Activated T-helper 1 cell treated with anti-CD3 and anti-CD28 coated beads, Interleukin-2, amount 50 U/mL, for 16 hours (primary cell): Measurements from ENCODE around the gene YEATS4.

Source experiments
- DNase-seq, 2 donors: peaks; one replicate each; pipeline ENCODE4 v3.0.0-alpha.2; 2020; ENCODE audit warnings: low read depth in 1 of 2, low spot score in 1 of 2

The YEATS4 gene

GRCh38 chr12:69341328-69341727 lies 18.2 kb upstream of the YEATS4 start:
- no peak for DNase-seq

DNA sequence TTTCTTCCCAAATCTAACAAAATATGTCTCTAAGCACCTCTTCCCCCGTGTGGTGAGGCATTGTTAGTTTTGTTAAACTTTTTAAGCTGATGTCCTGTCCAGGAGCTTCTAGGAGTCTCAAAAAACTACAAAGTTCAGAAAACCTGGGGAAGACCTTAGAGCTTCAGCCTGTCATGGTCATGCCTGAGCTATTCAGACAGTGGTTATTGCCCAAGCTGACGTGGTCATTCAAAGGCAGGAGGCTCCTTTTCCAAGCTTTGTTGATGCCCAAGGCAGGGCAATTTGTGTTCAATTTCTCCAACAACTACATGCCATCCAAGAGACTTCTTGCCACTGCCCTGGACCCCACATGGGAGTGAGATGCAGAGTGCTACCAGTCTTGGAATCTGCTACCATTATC lies 17.1 kb upstream of the YEATS4 start:
- no peak for DNase-seq

DNA sequence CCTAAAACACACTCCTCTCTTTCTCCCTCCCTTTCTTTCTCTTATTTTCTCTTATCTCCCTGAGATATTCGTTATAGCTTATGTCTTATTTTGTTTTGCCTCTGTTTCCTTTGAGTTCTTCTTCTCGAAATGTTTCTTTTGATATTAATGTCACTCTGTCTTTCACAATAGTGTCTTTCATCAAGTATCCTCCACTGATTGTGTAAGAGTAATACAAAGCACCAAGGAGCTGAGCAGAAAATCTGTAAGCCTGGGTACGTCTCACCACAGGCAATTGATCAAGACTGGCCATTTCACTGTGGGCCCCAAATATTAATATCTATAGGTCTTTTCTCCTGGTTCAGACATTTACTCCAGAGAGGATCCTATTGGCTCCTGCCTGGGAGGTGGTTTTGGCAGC lies 16.2 kb upstream of the YEATS4 start:
- no peak for DNase-seq

DNA sequence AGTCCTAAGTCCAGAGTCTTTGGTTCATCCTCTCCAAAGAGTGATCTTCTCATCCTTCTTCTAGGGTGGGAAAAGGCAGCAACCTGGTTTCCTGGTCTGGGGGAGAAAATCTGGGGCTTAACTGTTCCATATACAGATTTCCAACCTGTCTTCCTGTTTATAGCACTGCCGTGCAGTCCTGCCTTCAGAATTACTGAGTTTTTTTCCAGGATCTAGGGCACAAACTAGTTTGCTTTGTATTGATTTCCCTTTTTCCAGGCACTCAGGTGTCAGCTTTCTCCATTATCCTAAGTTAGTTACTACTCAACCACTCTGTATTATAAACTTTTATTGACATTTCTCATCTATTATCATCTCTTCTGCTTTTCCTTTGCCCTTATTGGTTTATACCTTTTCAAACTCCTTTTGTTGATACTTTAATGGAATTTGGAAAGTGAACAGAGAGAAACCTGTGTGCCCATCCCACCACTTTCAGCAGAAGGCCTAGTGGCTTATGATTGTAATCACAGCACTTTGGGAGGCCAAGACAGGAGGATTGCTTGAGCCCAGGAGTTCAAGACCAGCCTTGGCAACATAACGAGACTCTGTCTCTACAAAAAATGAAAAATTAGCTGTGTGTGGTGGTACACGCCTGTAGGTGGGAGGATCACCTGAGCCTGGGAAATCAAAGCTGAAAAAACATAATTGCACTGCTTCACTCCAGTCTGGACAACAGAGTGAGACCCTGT lies 15.5 kb upstream of the YEATS4 start:
- no peak for DNase-seq

GRCh38 chr12:69345077-69345476 lies 14.5 kb upstream of the YEATS4 start:
- DNase-seq, result no peak

- no peak for DNase-seq
Observed at GRCh38 chr12:69345742-69346141, 13.8 kb upstream of the YEATS4 start.

DNA sequence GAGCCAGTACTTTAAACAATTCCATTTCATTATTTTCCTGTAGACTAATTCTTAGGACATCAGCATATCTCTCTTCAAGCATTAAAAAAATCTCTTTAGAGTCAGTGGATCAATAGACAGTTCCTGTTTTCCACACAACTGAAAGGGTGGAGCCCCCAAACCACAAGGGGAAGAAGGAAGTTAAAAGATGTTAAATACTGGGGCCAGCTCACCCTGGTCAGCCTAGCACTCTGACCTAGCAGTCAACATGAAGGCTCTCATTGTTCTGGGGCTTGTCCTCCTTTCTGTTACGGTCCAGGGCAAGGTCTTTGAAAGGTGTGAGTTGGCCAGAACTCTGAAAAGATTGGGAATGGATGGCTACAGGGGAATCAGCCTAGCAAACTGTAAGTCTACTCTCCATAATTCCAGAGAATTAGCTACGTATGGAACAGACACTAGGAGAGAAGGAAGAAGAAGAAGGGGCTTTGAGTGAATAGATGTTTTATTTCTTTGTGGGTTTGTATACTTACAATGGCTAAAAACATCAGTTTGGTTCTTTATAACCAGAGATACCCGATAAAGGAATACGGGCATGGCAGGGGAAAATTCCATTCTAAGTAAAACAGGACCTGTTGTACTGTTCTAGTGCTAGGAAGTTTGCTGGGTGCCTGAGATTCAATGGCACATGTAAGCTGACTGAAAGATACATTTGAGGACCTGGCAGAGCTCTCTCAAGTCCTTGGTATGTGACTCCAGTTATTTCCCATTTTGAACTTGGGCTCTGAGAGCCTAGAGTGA lies 11.2 kb upstream of the YEATS4 start, which contains the start of gene LYZ:
Gene LYZ (plus strand): TSS at position 220 of the 777 bp plus-strand sequence. CDS start 28 bp downstream, at position 248.
- no peak for DNase-seq

DNA sequence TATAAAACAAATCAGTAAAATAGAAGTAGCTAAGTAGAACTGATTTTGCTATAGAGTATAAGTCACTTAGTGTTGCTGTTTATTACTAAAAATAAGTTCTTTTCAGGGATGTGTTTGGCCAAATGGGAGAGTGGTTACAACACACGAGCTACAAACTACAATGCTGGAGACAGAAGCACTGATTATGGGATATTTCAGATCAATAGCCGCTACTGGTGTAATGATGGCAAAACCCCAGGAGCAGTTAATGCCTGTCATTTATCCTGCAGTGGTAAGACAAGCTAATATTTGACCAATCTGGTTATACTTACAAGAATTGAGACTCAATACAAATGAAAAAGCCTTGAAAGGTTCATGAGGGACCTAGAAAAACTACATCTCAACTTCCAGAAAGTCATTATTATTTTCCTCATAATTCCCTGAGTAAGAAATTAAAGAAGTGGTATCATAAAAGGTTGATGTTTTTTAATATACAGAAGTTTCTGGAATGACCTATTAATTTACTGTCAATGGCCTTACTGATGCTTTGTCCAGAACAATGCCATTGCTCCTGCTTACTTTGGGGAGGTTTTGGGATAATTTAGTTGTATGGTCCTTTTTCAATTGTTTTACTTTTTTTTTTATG lies 9.4 kb upstream of the YEATS4 start:
- DNase-seq, result no peak

DNA sequence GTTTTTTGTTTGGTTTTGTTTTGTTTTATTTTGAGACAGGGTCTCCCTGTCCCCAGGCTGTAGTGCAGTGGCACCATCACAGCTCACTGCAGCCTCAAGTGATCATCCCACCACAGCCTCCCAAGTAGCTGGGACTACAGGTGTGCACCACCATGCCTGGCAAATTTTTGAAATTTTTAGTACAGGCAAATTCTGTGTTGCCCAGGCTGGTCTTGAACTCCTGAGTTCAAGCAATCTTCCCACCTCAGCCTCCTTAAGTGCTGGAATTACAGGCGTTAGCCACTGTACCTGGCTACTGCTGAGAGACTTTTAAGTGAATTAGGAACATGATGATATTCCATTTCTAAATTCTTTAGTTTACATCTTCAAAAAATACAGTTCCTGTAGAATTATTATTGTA lies 8.8 kb upstream of the YEATS4 start:
- no peak for DNase-seq

DNA sequence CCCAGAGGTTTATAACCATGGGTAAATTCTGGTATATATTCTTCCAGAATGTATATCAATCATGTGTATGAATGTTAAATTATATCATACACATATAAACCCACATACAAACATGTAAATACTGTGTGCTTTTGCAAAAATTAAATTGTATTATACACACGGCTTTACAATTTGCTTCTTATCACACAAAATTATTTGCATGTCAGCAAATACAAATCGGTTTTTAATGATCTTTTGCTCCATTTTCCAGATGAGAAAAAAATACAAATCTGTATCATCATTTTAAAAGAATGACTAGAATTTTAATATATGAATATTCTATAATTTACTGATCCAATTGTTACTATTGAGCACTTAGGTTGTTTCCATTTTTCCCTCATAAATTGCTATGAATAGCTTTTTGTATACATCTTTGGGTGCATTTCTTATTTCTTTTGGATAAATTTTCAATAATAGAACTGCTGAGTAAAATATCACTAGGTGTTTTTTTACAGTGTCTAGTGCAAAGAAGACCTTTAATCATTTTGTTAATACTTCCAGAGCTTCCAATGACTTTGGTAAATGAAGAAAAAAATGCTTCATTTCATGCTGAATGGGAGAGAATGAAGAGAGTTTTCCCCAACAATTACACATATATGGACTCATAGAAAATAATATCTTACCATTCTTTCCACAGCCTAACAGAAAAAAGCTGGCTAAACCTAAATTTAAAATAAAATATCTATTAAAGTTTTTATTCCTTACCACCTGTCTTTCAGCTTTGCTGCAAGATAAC lies 7.9 kb upstream of the YEATS4 start:
- no peak for DNase-seq

DNA sequence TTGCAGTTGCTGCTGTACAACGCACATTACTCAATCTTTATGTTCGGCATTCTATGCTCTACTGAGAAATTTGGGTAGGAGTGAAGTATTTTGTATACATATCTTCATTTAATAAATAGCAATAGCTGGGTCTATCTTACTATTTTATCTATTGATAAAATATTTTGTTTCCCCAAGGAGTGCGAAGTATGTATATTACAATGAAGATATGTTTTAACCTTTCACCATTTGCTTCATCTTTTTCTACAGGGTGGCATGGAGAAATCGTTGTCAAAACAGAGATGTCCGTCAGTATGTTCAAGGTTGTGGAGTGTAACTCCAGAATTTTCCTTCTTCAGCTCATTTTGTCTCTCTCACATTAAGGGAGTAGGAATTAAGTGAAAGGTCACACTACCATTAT lies 6.6 kb upstream of the YEATS4 start:
- no peak for DNase-seq

GRCh38 chr12:69354172-69354555 lies 5.4 kb upstream of the YEATS4 start:
- no peak for DNase-seq

DNA sequence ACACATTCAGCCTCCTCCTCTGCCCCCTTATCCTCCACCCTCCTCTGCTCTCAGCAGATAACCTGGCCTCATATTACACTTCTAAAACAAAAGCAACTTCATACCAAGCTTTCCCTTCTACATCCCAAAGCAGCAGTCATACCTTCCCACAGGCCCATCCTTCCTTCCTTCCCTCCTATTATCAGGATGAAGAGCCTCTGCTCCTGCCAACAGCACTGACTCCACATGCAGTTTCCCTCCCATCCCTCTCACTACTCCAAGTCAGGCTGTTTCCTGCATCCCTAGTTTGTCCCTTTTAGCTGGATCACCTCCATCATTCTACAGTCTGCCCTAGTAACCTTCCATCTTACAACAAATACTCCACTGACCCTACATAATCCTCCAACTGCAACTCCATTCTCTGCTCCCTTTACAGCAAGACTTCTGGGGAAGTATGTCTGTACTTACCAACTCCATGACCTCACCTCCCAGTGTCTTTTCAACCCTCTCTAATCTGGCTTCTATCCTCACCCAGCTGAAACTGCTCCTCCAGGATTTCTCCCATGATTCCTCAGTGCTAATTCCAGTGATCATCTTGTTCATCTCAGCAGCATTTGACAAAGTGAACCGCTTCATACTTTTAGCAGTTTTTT lies 4.9 kb upstream of the YEATS4 start:
- no peak for DNase-seq

DNA sequence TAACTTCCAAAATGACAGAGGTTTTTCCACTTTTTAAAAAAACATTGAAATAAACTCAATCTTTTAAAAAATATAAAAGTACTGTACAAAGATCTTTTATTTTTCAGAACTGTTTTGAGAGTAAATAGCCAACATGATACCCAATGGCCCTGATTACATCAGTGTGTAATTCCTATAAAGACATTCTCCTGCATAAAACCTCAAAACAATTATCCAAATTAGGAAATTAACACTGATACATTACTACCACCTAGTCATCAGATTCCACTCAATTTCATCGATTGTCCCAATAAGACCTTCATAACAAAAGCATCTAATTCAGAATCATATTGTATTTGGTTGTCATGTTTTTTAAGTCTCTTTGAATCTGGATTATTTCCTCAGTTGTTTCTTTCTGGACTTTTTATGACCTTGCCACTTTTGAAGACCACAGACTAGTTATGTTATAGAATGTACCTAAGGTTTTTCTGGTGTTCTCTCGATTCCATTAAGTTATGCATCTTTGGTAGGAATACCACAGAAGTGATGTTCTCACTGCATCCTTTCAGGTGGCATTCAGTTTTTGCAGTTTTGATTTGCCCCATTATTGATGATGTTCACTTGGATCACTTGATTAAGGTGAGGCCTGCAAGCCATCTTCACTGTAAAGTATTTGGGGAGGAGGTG lies 4.0 kb upstream of the YEATS4 start:
- no peak for DNase-seq

DNA sequence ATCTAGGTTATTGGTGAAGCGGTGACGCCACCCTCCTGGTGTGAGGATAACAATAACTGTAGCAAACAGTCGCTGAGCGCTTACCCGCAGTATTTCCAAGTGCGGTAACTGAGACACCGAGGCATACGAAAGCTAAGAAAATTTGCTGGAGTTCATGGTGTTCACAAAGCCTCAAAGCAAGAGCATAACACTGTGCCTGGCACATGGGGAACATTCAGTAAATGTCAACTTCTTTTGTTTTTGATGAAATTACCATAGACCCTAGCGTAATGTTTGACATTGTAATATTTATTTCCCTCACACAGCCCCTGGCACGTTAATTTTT lies 767 bp downstream of the YEATS4 start:
- DNase-seq, result no peak

- DNase-seq, result no peak
Observed at GRCh38 chr12:69366796-69367195, 7.3 kb downstream of the YEATS4 start.

- no peak for DNase-seq
Observed at GRCh38 chr12:69368171-69368570, 8.6 kb downstream of the YEATS4 start.

- no peak for DNase-seq
Observed at GRCh38 chr12:69383074-69383473, 23.5 kb downstream of the YEATS4 start.

DNA sequence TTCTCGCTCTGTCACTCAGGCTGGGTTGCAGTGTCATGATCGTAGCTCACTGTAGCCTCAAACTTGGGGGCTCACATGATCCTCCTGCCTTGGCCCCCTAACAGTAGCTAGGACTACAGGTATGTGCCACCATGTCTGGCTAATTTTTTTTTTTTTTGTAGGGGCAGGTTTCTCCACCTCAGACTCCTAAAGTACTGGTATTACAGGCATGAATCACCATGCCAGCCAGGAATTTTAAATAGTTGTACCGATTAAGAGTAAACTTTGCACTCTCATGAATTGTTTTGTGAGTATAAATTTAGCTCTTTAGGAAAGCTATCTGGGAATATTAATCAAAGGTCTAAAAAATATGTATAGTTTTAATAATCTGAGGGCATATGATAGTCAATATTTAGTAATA lies 25.5 kb downstream of the YEATS4 start:
- no peak for DNase-seq

GRCh38 chr12:69386921-69387320 lies 27.4 kb downstream of the YEATS4 start:
- DNase-seq, result no peak

- no peak for DNase-seq
Observed at GRCh38 chr12:69388371-69388770, 28.8 kb downstream of the YEATS4 start.
